Esophagus muscularis mucosa (tissue), 4 donors: ENCODE results near the gene SOCS3. TPM values are rescaled to one million over a fixed set of nuclear protein-coding genes. Genes with fewer than 3 reads are reported as not detected.
"Not testable (repeated sequence)": the region's sequence is repeated elsewhere in the genome, so short reads cannot be mapped to it uniquely, and the experiment has no call there.

Experiments used
- DNase-seq: peaks from one replicate; pipeline ENCODE4 v3.0.0-alpha.2; 2017; ENCODE audit errors: extremely low spot score
- H3K27ac ChIP-seq, 4 donors: fragments of 200-600 bp; sonication (generic); replicated peaks in 1 of 4; 1 replicate in 3 of 4; 2 replicates in 1 of 4; pipeline ENCODE4 v1.5.1; 2016 to 2019; ENCODE audit warnings: mild to moderate bottlenecking in 1 of 4
- H3K27me3 ChIP-seq, 4 donors: fragments of 200-600 bp; sonication (generic); one replicate each; pipeline versions ENCODE4 v1.5.1 to v1.6.0; 2016 to 2019
- H3K36me3 ChIP-seq, 4 donors: fragments of 200-600 bp; sonication (generic); one replicate each; pipeline ENCODE4 v1.5.1; 2016 to 2019
- H3K4me1 ChIP-seq, 4 donors: fragments of 200-600 bp; sonication (generic); one replicate each; pipeline ENCODE4 v1.5.1; 2016 to 2019
- H3K4me3 ChIP-seq, 4 donors: fragments of 200-600 bp; sonication (generic); 1 replicate in 2 of 4; 2 replicates in 2 of 4; pipeline ENCODE4 v1.5.1; 2016 to 2019; ENCODE audit warnings: mild to moderate bottlenecking in 4 of 4, moderate library complexity in 1 of 4
- H3K9me3 ChIP-seq, 4 donors: fragments of 200-600 bp; sonication (generic); 1 replicate in 3 of 4; 2 replicates in 1 of 4; pipeline ENCODE4 v1.5.1; 2016 to 2019
- EP300 ChIP-seq: sonication (generic); formaldehyde crosslinking; IDR thresholded peaks from one replicate; pipeline ENCODE4 v1.6.1; 2017; ENCODE audit warnings: antibody characterized with exemption
- POLR2A ChIP-seq: fragments of 450-650 bp; IDR thresholded peaks from one replicate; pipeline ENCODE4 v1.6.1; 2017; ENCODE audit warnings: antibody characterized with exemption, moderate library complexity, mild to moderate bottlenecking, low read depth
- POLR2AphosphoS5 ChIP-seq, 2 donors: sonication (generic); formaldehyde crosslinking; IDR thresholded peaks; one replicate each; pipeline ENCODE4 v1.6.1; 2017; ENCODE audit warnings: antibody characterized with exemption in 2 of 2
- WGBS: methylation state at CpG from one replicate; pipeline ENCODE4 v1.1.5; 2018; 5-methylcytosine and 5-hydroxymethylcytosine counted together
- intact Hi-C: fragments of 100-400 bp; cut with DNase I; formaldehyde crosslinking; loops from one replicate; pipeline ENCODE4 v1.15.1; 2023
- total RNA-seq, 4 donors: library from RNA; depleted of rRNA; stranded (reverse); fragments of >200 nt; gene quantifications; one replicate each; pipeline versions ENCODE4 v1.1.0 to v1.2.1, GENCODE V29; 2016
- TF ChIP-seq, protein P1 (sequence below), 3 experiments: fragments of 200-600 bp in 2 of 3; fragments of 450-650 bp in 1 of 3; sonication (generic) in 2 of 3; IDR thresholded peaks; one replicate each; pipeline ENCODE4 v1.5.1; 2017 to 2019; ENCODE audit warnings: antibody characterized with exemption in 3 of 3, mild to moderate bottlenecking in 2 of 3, moderate library complexity in 1 of 3

Gene SOCS3
- total RNA-seq, 4 donors from 2014 or later: 12.5 to 1,139 (median 39.3) TPM

DNA sequence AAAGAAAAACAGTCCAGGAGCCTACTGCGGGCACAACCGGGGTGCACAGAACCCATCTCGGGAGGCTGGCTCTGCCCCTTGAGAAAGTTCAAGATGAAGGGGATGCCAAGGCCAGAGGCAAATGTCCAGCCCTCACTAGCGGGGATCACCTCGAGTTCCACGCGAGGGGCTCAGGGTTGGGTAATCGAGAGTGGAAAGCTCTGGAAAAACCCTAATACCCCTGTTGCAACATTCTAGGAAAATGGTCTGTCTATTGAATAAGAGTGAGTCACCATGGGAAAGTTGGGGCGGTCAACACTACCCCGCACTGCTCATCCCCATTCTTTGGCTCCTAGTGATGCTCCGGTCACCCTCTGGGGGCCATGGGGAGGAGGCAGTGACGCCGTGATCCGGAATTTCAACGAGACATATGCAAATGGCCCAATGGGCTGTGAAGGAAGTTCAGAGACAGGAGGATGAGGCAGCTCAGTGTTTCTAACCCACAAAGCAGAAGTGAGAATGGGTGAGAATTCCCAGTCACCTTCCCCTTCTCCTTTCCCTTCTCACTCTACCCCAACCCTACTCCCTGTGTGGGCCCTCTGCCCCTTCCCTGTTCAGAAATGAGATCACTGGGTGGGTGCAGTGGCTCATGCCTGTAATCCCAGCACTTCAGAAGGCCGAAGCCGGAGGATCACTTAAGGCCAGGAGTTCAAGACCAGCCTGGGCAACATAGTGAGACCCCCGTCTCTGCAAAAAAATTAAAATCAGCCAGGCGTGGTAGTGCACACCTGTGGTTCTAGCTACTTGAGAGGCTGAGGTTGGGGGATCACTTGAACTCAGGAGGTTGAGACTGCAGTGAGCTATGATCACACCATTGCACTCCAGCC, 22.4 kb downstream of the SOCS3 start:
- H3K9me3 ChIP-seq: no peaks in the 10 kb centered on the region
- no peaks in the 10 kb centered on the region for H3K36me3 ChIP-seq
- intact Hi-C loops: no loop called here
- WGBS: 86% methylated on average over 19 of the region's 19 CpGs
- H3K27me3 ChIP-seq: no peaks in the 10 kb centered on the region
- H3K4me1 ChIP-seq: peaks cover 14 to 23% (median 17%) of the 10 kb centered on the region in 4 donors
- no peak for DNase-seq
- TF ChIP-seq EP300: no peak
- no peak overlapping the region for H3K27ac ChIP-seq
- no peak overlapping the region for H3K4me3 ChIP-seq

DNA sequence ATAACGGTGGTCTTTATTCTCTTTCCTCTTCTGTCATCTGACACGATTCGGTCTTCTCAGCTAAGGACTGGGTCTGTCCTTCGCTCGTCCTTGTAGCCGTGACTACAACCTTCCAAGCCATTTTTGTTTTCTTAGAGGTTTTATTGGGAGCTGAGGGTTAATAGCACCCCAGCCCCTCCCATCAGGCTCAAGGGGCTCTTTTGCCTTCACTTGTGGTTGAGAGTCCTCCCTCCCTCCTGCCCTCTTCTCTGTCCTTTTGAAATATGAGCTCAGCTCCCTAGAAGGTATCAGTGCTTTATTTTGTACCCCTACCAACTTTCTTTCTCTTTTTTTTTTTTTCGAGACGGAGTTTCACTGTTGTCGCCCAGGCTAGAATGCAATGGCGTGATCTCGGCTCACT, 24.7 kb downstream of the SOCS3 start:
- H3K36me3 ChIP-seq: no peaks in the 10 kb centered on the region
- H3K27me3 ChIP-seq: no peaks in the 10 kb centered on the region
- 91% methylated on average over 11 of the region's 11 CpGs for WGBS
- TF ChIP-seq, protein P1, sequence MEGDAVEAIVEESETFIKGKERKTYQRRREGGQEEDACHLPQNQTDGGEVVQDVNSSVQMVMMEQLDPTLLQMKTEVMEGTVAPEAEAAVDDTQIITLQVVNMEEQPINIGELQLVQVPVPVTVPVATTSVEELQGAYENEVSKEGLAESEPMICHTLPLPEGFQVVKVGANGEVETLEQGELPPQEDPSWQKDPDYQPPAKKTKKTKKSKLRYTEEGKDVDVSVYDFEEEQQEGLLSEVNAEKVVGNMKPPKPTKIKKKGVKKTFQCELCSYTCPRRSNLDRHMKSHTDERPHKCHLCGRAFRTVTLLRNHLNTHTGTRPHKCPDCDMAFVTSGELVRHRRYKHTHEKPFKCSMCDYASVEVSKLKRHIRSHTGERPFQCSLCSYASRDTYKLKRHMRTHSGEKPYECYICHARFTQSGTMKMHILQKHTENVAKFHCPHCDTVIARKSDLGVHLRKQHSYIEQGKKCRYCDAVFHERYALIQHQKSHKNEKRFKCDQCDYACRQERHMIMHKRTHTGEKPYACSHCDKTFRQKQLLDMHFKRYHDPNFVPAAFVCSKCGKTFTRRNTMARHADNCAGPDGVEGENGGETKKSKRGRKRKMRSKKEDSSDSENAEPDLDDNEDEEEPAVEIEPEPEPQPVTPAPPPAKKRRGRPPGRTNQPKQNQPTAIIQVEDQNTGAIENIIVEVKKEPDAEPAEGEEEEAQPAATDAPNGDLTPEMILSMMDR (IDR thresholded peaks at IDR 0.05): no peak
- TF ChIP-seq POLR2AphosphoS5 (IDR thresholded peaks at IDR 0.05) (no peak), POLR2A (no peak), EP300 (no peak)
- DNase-seq: no peak
- intact Hi-C loops: no loop called here
- H3K9me3 ChIP-seq: no peaks in the 10 kb centered on the region
- H3K4me1 ChIP-seq: peaks cover 6 to 14% (median 8%) of the 10 kb centered on the region in 4 donors
- H3K4me3 ChIP-seq: no peak overlapping the region
- no peak overlapping the region for H3K27ac ChIP-seq

DNA sequence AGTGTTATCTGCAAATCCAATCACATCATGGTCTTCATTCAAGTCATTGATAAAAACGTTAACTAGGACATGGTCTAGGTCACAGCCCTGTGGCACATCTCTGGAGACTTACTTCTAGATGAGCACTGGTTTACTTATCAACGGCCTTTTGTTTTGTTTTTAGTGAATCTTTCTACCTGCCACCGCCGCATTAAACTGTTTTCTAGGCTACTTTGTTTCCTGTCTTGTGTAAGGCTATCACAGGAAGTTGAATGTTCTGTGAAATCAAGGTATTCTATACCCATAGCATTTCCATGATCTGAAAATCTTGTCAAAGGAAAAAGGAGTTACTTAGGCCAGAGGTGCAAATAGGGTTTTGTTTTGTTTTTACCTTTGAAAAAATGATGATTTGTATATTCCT, 26.9 kb downstream of the SOCS3 start:
- Histone ChIP-seq H3K36me3 (no peaks in the 10 kb centered on the region), H3K27ac (no peak overlapping the region), H3K4me1 (peaks cover 6 to 21% (median 15%) of the 10 kb centered on the region in 4 donors), H3K9me3 (no peaks in the 10 kb centered on the region), H3K27me3 (no peaks in the 10 kb centered on the region), H3K4me3 (no peak overlapping the region)
- DNase-seq: no peak
- WGBS: 82% methylated on average over 4 of the region's 4 CpGs
- TF ChIP-seq POLR2AphosphoS5 (IDR thresholded peaks at IDR 0.05): no peak
- TF ChIP-seq, protein P1 (IDR thresholded peaks at IDR 0.05): no peak
- no peak for TF ChIP-seq EP300
- TF ChIP-seq POLR2A: no peak
- intact Hi-C loops: no loop called here

DNA sequence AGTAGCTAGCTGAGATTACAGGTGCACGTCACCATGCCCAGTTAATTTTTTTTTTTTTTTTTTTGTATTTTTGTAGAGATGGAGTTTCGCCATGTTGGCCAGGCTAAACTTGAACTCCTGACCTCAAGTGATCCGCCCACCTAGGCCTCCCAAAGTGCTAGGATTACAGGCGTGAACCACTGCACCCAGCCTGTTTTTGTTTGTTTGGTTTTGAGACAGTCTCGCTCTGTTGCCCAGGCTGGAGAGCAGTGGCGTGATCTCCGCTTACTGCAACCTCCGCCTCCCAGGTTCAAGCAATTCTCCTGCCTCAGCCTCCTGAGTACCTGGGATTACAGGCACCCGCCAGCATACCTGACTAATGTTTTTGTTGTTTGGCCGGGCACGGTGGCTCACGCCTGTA, 28.5 kb downstream of the SOCS3 start:
- intact Hi-C loops, H3K9me3 ChIP-seq, H3K4me3 ChIP-seq, H3K27me3 ChIP-seq, DNase-seq, H3K36me3 ChIP-seq: not testable (repeated sequence)
- 89% methylated on average over 12 of the region's 12 CpGs for whole genome bisulfite sequencing
- peak overlapping the region in 2 of 4 donors; percentile 16 to 54 for H3K27ac ChIP-seq
- H3K4me1 ChIP-seq: peaks cover 6 to 21% (median 15%) of the 10 kb centered on the region in 4 donors

DNA sequence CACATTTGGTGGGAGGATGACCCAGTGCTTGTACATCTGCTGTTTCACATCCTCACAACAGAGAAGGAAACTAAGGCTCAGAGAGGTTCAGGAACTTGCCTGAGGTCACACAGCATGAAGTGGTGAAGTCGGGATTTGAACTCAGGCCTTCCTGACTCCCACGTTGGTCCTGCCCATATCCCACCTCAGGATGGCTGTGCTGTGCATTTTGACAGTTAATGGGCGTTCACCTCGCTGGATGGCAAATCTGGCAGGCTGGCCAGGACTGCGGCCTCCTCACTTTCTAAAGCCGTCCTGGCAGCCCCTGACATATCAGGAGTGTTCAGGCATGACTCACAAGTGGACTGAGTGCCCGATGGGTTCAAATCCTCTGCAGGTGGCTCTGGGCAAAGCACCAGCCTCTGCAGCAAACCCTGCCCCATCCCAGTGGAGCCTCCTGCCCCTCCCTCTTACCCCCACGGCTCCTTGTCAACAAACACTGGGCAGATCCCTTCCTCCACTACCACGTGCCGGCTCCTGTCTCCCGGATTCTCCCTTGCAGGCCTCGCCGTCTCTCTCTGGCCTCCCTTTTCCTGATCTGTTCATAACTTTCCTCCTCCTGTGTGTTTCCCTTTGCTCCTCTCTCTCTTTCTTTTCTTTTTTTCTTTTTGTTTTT, 29.2 kb downstream of the SOCS3 start:
- no peaks in the 10 kb centered on the region for H3K9me3 ChIP-seq
- no peak for DNase-seq
- no peaks in the 10 kb centered on the region for H3K36me3 ChIP-seq
- 55% methylated on average over 12 of the region's 13 CpGs for WGBS
- no peak overlapping the region for H3K4me3 ChIP-seq
- peak overlapping the region in 3 of 4 donors; percentile 16 to 54 (median 25) for H3K27ac ChIP-seq
- intact Hi-C loops: no loop called here
- H3K4me1 ChIP-seq: peaks cover 6 to 26% (median 21%) of the 10 kb centered on the region in 4 donors
- no peaks in the 10 kb centered on the region for H3K27me3 ChIP-seq
- TF ChIP-seq, protein P1 (IDR thresholded peaks at IDR 0.05): no peak
- TF ChIP-seq EP300 (no peak), POLR2AphosphoS5 (IDR thresholded peaks at IDR 0.05) (peak in 1 of 2 donors; percentile 20), POLR2A (no peak)
